NCI-H748 (cell line): ENCODE measurements around the gene MMP13.
"Not testable (repeated sequence)": the region's sequence is repeated elsewhere in the genome, so short reads cannot be mapped to it uniquely, and the experiment has no call there.

ENCODE experiments used
- DNase-seq: peaks from one replicate; lab custom pipeline; 2025; ENCODE audit not compliant: unreplicated experiment; lab: John Stamatoyannopoulos, UW

MMP13 gene

DNA sequence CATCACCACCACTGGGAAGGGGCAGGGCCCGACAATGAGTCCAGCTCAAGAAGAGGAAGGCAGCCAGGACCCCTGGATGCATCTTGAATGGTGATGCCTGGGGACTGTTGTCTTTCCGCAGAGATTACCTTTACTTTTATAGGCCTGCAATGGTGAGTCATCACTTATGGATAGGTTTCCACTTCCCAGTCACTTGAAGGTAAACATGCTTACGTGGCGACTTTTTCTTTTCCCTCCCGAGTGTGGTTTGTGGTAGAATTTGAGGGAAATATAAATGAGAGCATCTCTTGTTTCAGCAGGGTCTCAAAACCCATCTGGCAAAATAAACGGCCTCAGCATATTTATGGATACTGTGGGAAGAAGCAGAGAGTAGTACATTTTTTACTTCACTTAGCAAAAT, at the start of gene MMP13:
TSS of gene MMP13 (minus strand) at position 109 of the 400 bp plus-strand sequence. CDS start at position 82, 27 bp downstream.
- no peak for DNase-seq

DNA sequence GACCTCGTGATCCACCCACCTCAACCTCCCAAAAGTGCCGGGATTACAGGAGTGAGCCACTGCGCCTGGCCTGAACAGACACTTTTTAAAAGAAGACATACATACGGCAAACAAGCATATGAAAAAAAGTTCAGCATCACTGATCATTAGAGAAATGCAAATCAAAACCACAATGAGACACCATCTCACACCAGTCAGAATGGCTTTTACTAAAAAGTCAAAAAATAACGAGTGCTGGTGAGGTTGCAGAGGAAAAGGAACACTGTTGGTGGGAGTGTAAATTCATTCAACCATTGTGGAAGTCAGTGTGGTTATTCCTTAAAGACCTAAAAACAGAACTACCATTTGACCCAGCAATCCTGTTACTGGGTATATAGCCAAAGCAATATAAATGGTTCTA, 48.7 kb upstream of the MMP13 start:
- not testable (repeated sequence) for DNase-seq

DNA sequence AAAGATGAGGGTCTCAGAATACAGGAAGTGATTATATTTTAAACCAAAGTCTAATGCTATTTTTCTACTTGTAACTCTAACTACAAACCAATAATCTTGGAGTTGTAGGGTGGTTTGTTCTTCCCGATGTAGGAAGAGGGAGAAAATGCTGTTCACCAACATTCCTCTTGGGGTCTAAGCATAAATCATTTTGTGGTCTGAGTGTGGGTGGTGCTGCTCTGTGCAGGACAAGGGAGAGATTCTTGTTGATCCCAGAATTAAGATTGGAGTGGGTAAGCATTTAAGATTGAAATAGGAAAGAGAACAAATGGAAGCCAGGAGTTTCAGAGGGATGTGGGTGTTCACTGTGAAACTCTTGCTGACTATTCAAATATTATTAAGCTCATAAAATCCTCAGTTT, 38.6 kb upstream of the MMP13 start:
- no peak for DNase-seq

DNA sequence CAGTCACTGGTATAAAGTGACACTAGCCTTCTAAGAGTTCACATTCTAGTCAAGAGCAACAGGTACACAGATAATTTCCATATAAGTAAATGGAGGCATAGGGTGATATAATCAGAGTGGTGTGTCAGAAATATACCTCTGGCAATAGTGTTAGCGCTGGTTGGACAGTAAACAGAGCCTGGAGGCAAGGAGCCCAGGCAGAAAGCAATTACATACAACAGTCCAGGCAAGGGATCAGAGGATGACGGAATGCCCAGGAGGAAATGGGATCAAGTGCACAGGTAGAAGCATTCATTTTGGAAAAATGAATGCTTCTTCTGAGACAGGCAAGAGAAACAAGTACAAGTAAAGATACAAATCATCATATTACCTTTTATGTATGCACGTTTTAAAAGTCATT, 36.2 kb upstream of the MMP13 start:
- no peak for DNase-seq

DNA sequence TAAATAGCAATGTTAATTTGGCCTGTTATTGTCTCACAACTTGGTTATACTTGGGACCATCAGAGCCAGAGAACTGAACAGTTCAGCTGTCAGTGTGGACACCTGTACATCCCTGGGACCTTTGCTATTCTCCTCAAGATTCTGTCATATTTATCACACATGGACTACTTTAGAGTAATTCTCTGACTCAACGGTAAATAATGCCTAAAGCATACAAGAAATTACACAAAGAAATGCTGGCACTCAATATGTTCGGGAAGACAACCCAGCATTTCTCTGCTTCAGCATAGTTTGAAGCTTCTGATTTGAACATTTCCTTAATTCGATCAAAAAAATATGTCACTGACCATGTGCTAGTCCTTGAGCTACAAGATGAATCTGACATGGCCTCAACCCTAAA, 34.6 kb upstream of the MMP13 start:
- DNase-seq, result no peak

DNA sequence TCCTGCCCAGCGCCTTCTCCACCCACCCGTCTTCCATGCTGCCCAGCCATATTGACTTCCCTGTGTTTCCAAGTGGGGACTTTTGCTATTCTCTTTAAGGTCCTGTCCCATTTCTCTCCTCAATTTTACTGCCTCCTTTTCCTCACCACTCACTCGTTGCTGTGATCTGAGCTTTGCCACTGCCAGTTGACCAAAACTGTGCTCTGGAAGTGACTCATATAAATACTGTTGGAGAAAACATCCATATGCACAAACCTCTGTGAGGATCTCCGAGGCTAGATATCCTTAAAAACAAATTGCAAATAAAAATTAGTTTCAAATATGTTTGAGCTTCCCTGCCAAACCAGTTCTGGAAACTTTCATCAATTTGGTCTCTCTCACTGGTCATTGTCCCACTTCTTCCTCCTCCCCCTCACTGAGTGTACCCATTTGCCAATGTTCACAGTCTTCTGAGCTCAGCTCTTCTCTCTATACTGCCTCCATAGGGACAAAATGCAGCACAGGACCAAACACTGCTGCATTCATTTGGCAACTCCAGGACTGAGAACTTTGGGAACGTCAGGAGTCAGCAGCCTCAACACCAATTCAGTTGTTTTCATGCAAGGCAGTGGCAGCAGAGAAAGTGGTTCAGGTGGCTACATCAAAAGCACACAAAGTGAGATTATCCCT, 34.0 kb upstream of the MMP13 start:
- no peak for DNase-seq

DNA sequence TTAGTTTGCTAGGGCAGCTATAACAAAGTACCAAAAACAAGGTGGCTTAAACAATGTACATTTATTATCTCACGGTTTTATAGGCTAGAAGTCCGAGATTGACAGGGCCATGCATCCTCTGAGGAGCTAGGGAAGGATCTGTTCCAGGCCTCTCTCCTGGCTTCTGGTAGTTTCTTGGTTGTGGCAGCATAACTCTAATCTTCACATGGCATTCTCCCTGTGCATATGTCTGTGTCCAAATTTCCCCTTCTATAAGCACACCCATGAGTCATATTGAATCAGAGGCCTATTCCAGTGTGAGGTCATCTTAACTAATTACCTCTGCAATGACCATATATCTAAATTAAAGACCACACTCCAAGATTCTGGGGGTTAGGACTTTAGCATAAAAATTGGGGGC, 31.3 kb upstream of the MMP13 start:
- no peak for DNase-seq

DNA sequence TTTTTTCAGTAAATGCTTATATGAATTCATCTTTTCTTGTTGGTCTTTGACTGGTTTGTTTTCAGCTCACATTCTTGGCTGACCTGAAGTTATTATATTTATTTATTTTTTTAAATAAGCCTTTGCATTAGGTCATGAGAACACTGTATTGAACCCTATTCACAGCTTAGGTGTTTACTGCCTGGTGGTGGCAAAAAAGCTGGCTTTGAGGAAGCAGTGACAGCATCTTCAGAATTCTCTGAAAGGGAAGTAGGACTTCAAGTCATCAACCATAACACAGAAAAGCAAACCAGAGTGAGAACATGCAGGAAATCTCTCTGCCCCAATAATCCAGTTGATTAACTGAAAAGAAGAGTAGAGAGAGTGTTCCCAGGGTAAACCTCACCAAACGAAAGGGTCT, 30.3 kb upstream of the MMP13 start:
- no peak for DNase-seq

DNA sequence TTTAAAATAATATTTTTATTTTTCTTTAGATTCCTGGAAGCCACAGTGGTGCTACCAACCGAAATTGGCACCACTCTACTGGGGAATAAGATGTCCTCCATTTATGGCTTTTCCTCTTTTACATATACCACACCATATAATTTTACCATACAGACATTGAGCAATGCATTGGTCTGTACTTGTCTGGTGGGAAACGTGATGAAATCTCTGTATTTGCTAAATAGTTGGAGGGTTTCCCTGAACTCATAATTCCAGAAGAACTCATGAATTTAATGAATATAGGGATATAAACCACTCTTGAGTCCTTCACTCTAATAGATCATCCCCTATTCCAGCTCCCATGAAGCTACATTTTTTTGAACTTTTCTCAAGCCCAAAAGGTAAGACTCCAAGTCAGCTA, 28.0 kb upstream of the MMP13 start:
- DNase-seq, result no peak

DNA sequence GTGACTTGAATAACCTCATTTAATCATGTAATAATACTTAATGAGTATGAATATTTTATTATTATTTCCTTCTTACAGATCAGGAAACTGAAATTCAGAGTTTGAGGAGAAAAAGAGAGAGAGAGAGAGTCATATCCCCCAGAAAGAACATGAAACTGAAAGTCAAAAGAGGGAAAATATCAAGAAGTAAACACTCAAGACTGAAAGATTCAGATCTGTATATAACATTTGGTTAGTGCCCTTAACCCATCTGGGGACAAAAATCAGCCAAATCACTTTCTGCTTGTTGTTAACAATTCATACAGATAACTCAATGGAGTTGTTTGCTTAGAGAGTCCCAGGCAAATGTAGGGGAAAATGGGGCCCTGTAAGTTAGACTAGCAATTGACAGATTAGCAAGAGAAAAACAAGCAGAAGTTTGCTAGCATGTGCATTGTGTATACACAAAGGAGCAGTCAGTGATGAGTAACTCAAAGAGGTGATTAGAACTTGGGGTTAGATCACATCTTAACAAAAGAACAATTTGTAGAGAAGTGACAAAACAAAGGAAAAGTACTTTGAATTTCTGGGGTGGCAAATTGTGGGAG, 25.9 kb upstream of the MMP13 start:
- no peak for DNase-seq

DNA sequence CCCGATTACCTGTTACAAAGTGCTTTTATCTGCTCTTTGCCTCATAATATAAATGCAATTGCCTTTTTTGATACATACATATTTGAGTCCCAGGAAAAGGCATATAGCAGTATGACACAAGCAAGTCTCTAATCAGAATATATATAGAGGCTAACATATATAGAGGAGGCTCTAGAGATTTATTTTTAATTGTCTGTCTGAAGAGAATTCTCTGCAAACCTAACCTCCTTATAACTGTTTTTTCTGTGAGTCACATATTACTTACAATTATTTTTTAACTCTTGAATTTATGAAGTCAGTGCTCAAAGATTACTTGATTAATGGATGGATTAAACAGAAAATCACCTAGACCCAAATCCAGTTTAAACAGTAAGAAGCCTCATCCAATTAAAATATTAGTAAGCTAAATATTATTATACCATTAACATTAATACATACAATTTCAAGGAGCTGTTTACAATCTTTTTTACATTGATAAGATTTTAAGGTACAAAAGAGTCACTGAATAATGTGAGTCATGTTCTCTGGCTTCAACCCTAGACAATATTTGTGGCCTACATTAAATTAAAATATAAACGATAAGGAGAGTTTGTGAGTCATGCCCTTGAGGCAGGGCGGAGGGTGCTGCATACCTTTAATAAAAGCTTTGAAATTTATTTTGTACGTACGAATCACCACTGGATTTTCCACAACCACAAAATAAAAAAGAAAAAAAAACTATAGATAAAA, 19.2 kb upstream of the MMP13 start:
- no peak for DNase-seq

DNA sequence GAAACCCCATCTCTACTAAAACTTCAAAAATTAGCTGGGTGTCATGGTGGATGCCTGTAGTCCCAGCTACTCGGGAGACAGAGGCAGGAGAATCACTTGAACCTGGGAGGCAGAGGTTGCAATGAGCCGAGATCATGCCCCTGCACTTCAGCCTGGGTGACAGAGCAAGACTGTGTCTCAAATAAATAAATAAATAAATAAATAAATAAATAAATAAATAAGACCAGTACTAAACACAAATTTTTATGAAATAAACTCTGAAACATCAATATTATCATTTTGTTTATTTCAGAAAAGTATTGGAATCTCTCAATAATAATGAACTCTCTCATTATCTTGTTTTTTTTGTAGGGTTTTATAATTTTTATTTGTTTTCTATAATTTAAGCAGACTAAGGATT, 18.2 kb upstream of the MMP13 start:
- DNase-seq, result not testable (repeated sequence)

DNA sequence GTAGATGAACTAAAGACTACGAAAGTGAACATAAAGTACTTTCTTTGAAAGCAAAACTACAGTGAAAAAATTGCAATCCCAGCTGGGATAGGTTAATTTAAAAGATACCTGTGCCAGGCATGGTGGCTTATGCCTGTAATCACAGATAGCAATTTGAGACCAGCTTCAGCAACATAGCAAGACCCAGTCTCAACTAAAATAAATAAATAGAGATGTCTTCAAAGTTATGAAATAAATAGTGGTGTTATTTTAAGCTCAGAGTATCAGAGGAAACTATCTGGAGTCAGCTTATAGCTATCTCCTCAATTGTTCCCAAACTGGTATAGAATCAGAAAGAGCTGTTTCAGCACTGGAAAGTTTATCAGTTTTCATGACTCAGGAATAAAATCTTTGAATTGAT, 17.3 kb upstream of the MMP13 start:
- no peak for DNase-seq

DNA sequence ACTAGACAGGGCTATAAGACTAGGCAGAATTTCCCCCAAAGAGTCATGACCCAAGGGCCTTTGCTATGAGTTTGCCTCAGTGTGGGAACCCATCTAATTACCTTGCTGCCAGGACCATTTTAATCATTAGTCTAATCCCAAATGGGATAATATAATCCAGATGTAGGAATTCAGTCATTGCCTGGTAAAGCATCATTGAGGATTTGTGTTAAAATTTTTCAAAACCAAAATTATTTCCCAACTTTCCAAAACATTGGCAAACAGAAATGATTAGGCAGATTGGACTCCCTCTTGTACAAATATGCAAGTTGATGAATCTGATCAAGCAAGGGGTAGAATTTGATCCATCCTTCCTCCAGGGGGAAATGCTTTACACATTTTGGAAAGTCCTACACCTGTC, 16.2 kb upstream of the MMP13 start:
- no peak for DNase-seq

DNA sequence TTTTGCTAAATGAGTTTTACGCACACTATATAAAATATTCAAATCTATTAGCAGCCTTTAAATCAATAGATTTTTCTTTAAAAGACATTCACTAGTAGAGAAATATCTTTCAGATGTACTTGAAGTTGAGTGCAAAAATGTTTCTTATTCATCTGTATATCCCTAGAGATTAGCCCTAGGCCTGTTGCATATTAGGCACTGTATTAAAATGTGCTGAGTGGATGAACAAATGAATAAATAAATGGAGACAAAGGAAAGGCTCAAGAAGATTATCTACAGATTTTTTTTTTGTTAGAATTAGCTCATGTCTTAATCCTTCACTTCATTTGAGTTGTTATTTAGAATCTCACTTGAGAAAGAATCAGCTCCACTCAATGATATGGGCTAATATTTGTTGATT, 12.0 kb upstream of the MMP13 start:
- no peak for DNase-seq

DNA sequence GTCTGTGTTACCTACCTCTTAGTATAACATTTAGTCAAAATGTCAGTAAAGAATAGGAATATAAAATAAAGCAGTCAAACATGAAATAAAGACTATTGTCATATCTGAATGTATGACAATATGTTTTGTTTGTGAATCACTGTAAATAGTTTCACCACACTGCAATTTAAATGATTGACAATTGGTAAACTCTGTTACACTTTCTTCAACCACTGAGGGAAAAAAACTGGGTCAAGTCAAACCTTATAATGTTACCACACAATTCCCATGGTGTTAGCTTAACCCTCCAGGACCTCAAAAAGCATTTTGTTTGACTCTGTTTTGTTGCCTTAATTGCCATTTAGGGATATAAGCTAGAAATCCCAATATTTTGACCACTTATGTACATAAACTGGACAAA, 10.5 kb upstream of the MMP13 start:
- no peak for DNase-seq

DNA sequence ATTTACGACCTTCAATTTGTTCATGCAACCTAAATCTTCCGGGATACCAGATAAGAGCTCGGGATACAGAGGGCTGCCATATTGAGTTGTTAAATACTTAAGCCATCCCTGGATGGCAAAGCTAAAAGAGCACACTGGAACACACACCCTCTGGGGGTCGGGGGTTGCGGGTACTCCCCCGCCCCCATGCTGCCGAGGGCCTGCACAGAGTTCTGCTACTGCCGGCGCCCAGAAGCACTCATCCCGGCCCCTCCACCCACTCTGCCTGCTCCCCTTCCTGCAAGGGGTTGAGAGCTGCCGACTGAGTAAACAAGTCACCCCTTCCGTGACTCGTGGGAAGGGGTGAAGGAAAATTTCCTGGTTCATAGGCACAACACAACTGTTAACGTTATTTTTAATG, 9.3 kb upstream of the MMP13 start:
- no peak for DNase-seq

DNA sequence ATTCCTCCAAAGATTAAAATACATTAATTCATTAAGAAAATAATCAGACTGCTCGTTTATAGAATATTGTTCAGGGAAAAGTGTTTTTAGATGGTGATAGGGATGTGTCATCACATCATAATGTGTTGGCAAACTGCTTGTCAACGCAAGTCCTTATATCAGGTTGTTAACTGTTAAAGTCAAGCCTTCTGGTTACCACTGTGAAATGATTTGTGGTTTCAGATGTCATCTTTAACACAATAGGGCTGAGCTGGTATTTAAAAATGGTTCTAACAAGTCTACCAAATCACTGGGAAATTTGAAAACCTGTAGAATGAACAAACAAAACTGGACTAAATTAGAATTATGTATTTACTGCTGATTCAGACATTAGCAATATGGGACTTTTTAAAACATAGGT, 2.4 kb upstream of the MMP13 start:
- peak; percentile 3 for DNase-seq

DNA sequence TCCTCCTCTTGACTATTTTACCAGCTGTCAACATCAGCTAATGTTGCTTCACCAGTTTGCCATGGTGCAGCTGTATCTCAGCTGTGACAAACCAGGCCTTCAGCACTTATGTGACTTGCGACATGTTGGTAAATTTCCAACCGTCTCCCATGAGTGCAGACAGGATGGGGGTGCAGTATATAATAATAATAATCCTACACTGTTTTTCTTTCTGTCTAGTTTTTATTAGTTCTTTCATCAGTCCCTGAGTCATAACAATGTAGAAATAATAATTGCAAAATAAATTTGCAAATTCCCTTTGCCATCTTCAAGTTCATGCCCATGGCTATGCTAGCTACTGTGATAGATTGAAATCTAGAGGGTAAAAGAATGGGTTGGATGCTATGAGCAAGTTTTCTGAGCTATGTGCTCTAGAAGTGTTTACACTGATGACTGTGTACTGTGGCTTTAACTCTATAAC, 4.9 kb downstream of the MMP13 start:
- no peak for DNase-seq

DNA sequence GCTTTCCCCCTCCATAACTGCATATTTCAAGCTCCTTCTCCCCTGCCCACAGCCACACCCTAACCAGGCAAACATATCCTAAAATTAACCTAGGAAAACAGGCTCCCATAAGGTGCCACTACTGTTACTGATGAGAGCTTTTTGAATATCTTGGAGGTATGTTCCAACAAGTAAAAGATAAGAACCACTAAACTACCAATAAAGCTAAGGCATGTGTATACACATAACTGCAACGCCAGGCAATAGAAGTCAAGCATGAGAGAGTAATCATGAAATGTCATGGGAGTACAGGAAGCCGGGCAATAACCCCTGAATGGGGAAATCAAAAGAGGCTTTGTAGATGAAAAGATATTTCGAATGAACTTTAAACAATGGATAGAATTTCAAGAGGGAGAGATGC, 9.3 kb downstream of the MMP13 start:
- DNase-seq, result no peak

DNA sequence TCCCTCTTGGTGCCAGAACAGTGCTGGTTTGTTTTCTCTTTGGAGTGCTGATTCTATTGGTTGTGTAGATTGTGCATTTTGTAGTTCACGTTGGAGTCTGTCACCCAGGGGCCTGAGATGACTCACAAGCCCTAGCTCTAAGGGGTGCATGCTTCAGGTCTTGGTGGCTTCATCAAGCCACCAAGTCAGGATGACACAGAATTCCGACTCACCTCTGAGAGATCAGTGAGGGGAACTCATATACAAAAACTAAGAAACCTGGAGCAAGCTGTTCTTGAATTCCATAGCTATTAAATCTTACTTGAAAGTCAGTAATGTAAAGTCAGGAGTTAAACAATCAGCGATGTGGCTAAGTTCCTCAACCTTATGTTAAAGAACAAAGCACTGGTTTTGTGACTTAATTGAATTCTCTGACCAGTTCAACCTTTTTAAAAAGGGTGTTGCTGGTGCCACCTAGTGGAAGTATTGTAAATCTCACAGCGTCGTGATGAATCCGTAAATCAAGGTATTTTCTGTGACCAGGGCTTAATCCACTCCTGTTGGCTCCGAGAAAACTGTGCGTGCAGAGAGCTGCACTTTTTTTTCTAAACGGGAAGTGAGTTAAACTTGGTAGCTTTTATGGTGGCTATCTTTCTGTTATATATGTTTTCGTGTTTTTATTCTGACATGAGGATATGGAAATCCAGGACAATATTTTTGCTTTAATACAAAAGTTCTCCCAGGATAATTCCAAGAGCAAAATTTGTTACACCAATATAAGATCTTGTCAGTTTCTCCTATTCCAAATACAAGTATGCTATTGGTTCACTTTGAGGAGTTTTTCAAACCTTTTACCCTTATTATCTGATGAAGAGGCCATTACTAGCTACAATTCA, 14.6 kb downstream of the MMP13 start:
- peak; percentile 71 for DNase-seq
